ENCODE data around the gene VPS18.

GRCh38 chr15:40855706-40856234 is 38.5 kb upstream of the VPS18 start:
- TF ChIP-seq POLR2A (IDR thresholded peaks at IDR 0.05; ENCODE audit: low read length) (no peak), GATA1 (IDR thresholded peaks at IDR 0.05; ENCODE audit: low read depth, low read length) (no peak)
